Trophoblast cell (in vitro differentiated cells and primary cell): ENCODE data around the gene RPRD2.

Experiments
- DNase-seq, 2 donors: peaks; one replicate each; pipeline ENCODE4 v3.0.0-alpha.2; 2016
- H2AFZ ChIP-seq: 2 replicates; pipeline ENCODE4 v1.6.1; 2013; ENCODE audit warnings: low read length, moderate library complexity, mild to moderate bottlenecking; ENCODE audit not compliant: insufficient read depth, poor library complexity
- H2AK5ac ChIP-seq: 2 replicates; pipeline ENCODE4 v1.6.1; 2013; ENCODE audit warnings: mild to moderate bottlenecking, low read length
- H2BK120ac ChIP-seq: 2 replicates; pipeline ENCODE4 v1.6.1; 2013; ENCODE audit warnings: low read length, mild to moderate bottlenecking, moderate library complexity; ENCODE audit not compliant: insufficient read depth, poor library complexity
- H2BK12ac ChIP-seq: 2 replicates; pipeline ENCODE4 v1.6.1; 2013; ENCODE audit warnings: mild to moderate bottlenecking, low read length, moderate library complexity
- H2BK5ac ChIP-seq: 2 replicates; pipeline ENCODE4 v1.6.1; 2013; ENCODE audit warnings: low read length, low read depth, moderate library complexity, mild to moderate bottlenecking; ENCODE audit not compliant: poor library complexity
- H3K14ac ChIP-seq: 2 replicates; pipeline ENCODE4 v1.6.1; 2013; ENCODE audit warnings: mild to moderate bottlenecking, low read length
- H3K18ac ChIP-seq: 2 replicates; pipeline ENCODE4 v1.6.1; 2013; ENCODE audit warnings: mild to moderate bottlenecking, low read length
- H3K23ac ChIP-seq: 2 replicates; pipeline ENCODE4 v1.6.1; 2013; ENCODE audit warnings: low read length
- H3K27ac ChIP-seq: 2 replicates; pipeline ENCODE4 v1.5.1; 2013; ENCODE audit warnings: low read depth, mild to moderate bottlenecking, inconsistent platforms, low read length, moderate library complexity
- H3K27me3 ChIP-seq: 2 replicates; pipeline ENCODE4 v1.6.1; 2013; ENCODE audit warnings: inconsistent platforms, mild to moderate bottlenecking, low read length, moderate library complexity; ENCODE audit not compliant: insufficient read depth
- H3K36me3 ChIP-seq, 2 experiments: 1 replicate in 1 of 2; 2 replicates in 1 of 2; pipeline ENCODE4 v1.6.1; 2013; ENCODE audit warnings: low read length in 2 of 2, mild to moderate bottlenecking in 2 of 2, moderate library complexity in 1 of 2; ENCODE audit not compliant: insufficient read depth in 2 of 2, control insufficient read depth in 1 of 2
- H3K4ac ChIP-seq: 2 replicates; pipeline ENCODE4 v1.6.1; 2013; ENCODE audit warnings: low read depth, mild to moderate bottlenecking, low read length, moderate library complexity
- H3K4me1 ChIP-seq, 2 experiments: 1 replicate in 1 of 2; 2 replicates in 1 of 2; pipeline ENCODE4 v1.6.1; 2013; ENCODE audit warnings: low read length in 2 of 2, mild to moderate bottlenecking in 2 of 2, moderate library complexity in 1 of 2; ENCODE audit not compliant: insufficient read depth in 2 of 2, control insufficient read depth in 1 of 2
- H3K4me2 ChIP-seq: 2 replicates; pipeline ENCODE4 v1.6.1; 2013; ENCODE audit warnings: inconsistent platforms, mild to moderate bottlenecking, low read length, moderate library complexity
- H3K4me3 ChIP-seq: 2 replicates; pipeline ENCODE4 v1.5.1; 2013; ENCODE audit warnings: mild to moderate bottlenecking, low read depth, low read length, inconsistent platforms
- H3K79me1 ChIP-seq: one replicate; pipeline ENCODE4 v1.6.1; 2013; ENCODE audit warnings: low read length
- H3K79me2 ChIP-seq: 2 replicates; pipeline ENCODE4 v1.6.1; 2013; ENCODE audit warnings: low read length, mild to moderate bottlenecking; ENCODE audit not compliant: control insufficient read depth, insufficient read depth, poor library complexity
- H3K9ac ChIP-seq: 2 replicates; pipeline ENCODE4 v1.6.1; 2013; ENCODE audit warnings: mild to moderate bottlenecking, low read length
- H3K9me3 ChIP-seq: 2 replicates; pipeline ENCODE4 v1.6.1; 2013; ENCODE audit warnings: low read depth, mild to moderate bottlenecking, control low read depth, inconsistent platforms, low read length; ENCODE audit not compliant: insufficient read depth
- H4K12ac ChIP-seq: 2 replicates; pipeline ENCODE4 v1.6.1; 2013; ENCODE audit warnings: low read depth, mild to moderate bottlenecking, low read length, moderate library complexity
- H4K8ac ChIP-seq: 2 replicates; pipeline ENCODE4 v1.6.1; 2013; ENCODE audit warnings: low read depth, mild to moderate bottlenecking, low read length, moderate library complexity
- H4K91ac ChIP-seq: one replicate; pipeline ENCODE4 v1.6.1; 2013; ENCODE audit warnings: low read depth, mild to moderate bottlenecking, low read length, moderate library complexity
- WGBS: extraction: QIAGEN DNeasy Blood & Tissue Kit; methylation state at CpG from one replicate; pipeline ENCODE4 v1.1.7; 2013; ENCODE audit warnings: missing lambda C conversion rate; ENCODE audit not compliant: insufficient read length, insufficient coverage; ENCODE audit errors: extremely low coverage; 5-methylcytosine and 5-hydroxymethylcytosine counted together

Gene RPRD2

DNA sequence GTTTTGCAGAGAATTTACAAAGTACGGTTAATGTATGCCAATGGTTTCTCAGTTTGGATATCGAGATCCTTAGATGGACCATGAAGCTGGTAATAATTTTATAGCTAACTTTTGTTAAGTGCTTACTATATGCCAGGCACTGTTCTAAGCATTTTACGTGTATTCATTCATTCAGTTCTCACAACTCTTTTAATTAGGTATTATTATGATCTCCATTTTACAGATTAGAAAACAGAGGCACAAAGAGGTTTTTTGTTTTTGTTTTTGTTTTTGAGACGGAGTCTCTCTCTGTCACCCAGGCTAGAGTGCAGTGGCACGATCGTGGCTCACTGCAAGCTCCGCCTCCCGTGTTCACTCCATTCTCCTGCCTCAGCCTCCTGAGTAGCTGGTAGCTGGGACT lies 7.2 kb downstream of the RPRD2 start:
- Histone ChIP-seq H3K4me3 (no peak overlapping the region), H3K9ac (no peak overlapping the region), H2BK5ac (no peak overlapping the region), H4K8ac (no peak overlapping the region), H3K36me3 (no peaks in the 10 kb centered on the region), H4K91ac (no peak overlapping the region), H3K79me2 (peaks cover 5% of the 10 kb centered on the region), H3K14ac (no peak overlapping the region), H3K4me1 (no peaks in the 10 kb centered on the region), H3K23ac (no peak overlapping the region), H3K27ac (no peak overlapping the region), H3K4me2 (no peak overlapping the region), H3K18ac (no peak overlapping the region), H3K27me3 (no peaks in the 10 kb centered on the region), H2AK5ac (no peak overlapping the region), H3K4ac (peak overlapping the region; percentile 89), H3K79me1 (no peaks in the 10 kb centered on the region), H4K12ac (no peak overlapping the region), H3K9me3 (no peaks in the 10 kb centered on the region), H2BK12ac (no peak overlapping the region), H2BK120ac (no peak overlapping the region), H2AFZ (no peak overlapping the region)
- no CpG with 5 or more reads among the region's 8 CpGs for WGBS
- DNase-seq = no peak

DNA sequence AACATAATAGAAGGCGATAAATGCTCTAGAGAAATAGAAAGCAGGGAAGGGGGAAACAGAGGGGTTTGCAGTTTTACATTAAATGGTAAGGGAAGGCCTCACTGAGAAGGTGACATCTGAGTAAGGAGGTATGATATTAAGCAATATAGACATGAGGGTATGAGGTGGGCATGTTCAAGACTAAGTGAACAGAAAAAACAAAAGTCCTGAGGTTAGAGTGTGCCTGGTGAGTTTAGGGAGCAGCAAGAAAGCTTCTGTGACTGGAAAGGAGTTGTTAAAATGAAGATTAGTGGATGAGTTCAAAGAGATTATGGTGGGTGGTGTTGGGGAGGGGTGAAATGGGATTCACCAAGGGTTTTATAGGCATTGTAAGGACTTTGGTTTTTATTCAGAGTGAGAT lies 8.6 kb downstream of the RPRD2 start:
- Histone ChIP-seq H2AFZ (no peak overlapping the region), H3K23ac (no peak overlapping the region), H4K91ac (no peak overlapping the region), H3K27ac (no peak overlapping the region), H3K14ac (no peak overlapping the region), H3K79me1 (no peaks in the 10 kb centered on the region), H2AK5ac (no peak overlapping the region), H2BK120ac (no peak overlapping the region), H2BK5ac (no peak overlapping the region), H3K27me3 (no peaks in the 10 kb centered on the region), H4K12ac (no peak overlapping the region), H3K18ac (no peak overlapping the region), H3K4ac (no peak overlapping the region), H3K4me2 (no peak overlapping the region), H4K8ac (no peak overlapping the region), H3K4me3 (no peak overlapping the region), H3K79me2 (peaks cover 6% of the 10 kb centered on the region), H3K36me3 (no peaks in the 10 kb centered on the region), H3K9ac (no peak overlapping the region), H2BK12ac (no peak overlapping the region), H3K9me3 (no peaks in the 10 kb centered on the region), H3K4me1 (no peaks in the 10 kb centered on the region)
- WGBS = no CpG with 5 or more reads among the region's 1 CpG
- DNase-seq = no peak

DNA sequence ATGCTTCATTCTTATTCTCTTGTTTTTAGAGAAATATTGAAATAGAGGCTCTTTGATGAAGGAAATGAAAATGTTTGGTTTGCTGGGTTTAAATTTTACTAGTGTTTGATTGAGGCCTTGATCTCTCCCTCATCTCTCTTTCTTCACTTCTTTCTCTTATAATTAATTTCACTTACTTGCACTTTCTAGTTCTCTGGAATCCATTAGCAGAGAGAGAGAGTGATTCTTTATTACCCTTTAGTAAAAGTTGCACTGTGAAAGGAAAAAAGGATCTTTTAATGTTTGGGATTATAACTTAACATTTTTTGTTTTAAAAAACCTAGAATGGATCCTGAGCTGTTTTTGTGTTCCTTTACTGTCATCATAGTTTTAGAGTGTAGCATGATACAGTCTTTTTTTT lies 12.2 kb downstream of the RPRD2 start:
- Histone ChIP-seq H2AK5ac (no peak overlapping the region), H4K8ac (no peak overlapping the region), H3K23ac (no peak overlapping the region), H3K4me1 (no peaks in the 10 kb centered on the region), H3K27ac (no peak overlapping the region), H3K4ac (no peak overlapping the region), H3K9ac (no peak overlapping the region), H3K9me3 (no peaks in the 10 kb centered on the region), H2AFZ (no peak overlapping the region), H3K4me3 (no peak overlapping the region), H4K91ac (no peak overlapping the region), H3K4me2 (no peak overlapping the region), H3K14ac (no peak overlapping the region), H2BK120ac (no peak overlapping the region), H4K12ac (no peak overlapping the region), H3K18ac (no peak overlapping the region), H2BK5ac (no peak overlapping the region), H3K36me3 (no peaks in the 10 kb centered on the region), H3K79me1 (no peaks in the 10 kb centered on the region), H3K79me2 (peaks cover 3% of the 10 kb centered on the region), H3K27me3 (no peaks in the 10 kb centered on the region), H2BK12ac (no peak overlapping the region)
- no peak for DNase-seq

DNA sequence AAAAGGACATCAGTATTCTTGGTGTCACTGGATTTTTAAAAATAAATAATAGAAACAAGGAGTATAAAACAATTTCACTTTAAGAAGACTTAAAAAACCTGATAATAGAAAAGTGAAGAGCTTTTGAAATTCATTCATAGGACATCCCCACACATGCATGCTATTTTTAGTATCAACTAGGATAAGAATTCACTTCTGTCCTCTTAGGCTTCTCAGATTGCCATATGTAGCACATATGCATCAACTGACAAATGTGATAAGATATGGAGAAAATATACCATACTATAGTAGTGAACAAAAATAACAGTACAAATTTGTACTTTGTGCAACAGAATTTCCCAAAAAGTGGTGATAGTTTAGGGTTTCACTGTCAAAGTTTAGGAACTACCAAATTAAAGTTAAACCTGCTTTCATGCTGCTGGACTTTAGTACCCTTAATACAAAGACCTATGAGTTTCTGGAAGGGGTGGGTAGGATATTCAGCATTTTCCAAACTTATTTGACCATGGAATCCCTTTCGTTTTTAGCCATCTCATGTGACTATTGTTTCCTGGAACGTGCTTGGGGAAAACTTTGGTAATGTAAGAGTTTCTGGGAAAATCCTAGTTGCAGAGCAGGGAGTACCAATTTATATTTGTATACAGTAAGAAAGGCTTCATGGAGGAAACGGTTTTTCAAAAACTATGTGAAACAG lies 19.8 kb downstream of the RPRD2 start:
- H3K79me1 ChIP-seq = no peaks in the 10 kb centered on the region
- H3K18ac ChIP-seq = no peak overlapping the region
- no peaks in the 10 kb centered on the region for H3K36me3 ChIP-seq
- no peak overlapping the region for H4K91ac ChIP-seq
- no peak overlapping the region for H2BK12ac ChIP-seq
- no peak for DNase-seq
- H3K9ac ChIP-seq = no peak overlapping the region
- no peak overlapping the region for H4K8ac ChIP-seq
- no peak overlapping the region for H2BK120ac ChIP-seq
- H4K12ac ChIP-seq = no peak overlapping the region
- H3K4me3 ChIP-seq = no peak overlapping the region
- no peak overlapping the region for H3K27ac ChIP-seq
- H3K79me2 ChIP-seq = no peaks in the 10 kb centered on the region
- H3K4me1 ChIP-seq = no peaks in the 10 kb centered on the region
- no peak overlapping the region for H3K4ac ChIP-seq
- H3K23ac ChIP-seq = no peak overlapping the region
- no peaks in the 10 kb centered on the region for H3K27me3 ChIP-seq
- WGBS = no CpG with 5 or more reads among the region's 3 CpGs
- H3K9me3 ChIP-seq = no peaks in the 10 kb centered on the region
- H3K14ac ChIP-seq = no peak overlapping the region
- no peak overlapping the region for H3K4me2 ChIP-seq
- H2AK5ac ChIP-seq = no peak overlapping the region
- H2AFZ ChIP-seq = no peak overlapping the region
- no peak overlapping the region for H2BK5ac ChIP-seq
